Body of pancreas (tissue), 4 donors: ENCODE measurements around the gene DOCK2. TPM values are rescaled to one million over a fixed set of nuclear protein-coding genes. Genes with fewer than 3 reads are reported as not detected.

Experiments
- ATAC-seq: fragments of 150-250 bp; one replicate; pipeline ENCODE4 v1.9.1; 2016
- DNase-seq, 4 donors: peaks; one replicate each; pipeline ENCODE4 v3.0.0-alpha.2; 2019
- H3K27ac ChIP-seq, 4 donors: fragments of 200-600 bp; sonication (generic); 1 replicate in 3 of 4; 2 replicates in 1 of 4; pipeline versions ENCODE4 v1.5.1 to v1.6.1; 2016 to 2019; ENCODE audit warnings: mild to moderate bottlenecking in 1 of 4, mixed read lengths in 1 of 4, moderate library complexity in 1 of 4
- H3K27me3 ChIP-seq, 2 donors: fragments of 200-600 bp; sonication (generic); one replicate each; pipeline ENCODE4 v1.6.0; 2016; ENCODE audit warnings: mild to moderate bottlenecking in 1 of 2
- H3K36me3 ChIP-seq, 2 donors: fragments of 200-600 bp; sonication (generic); replicated peaks in 1 of 2; 2 replicates each; pipeline ENCODE4 v1.5.1; 2016; ENCODE audit warnings: low read depth in 2 of 2; ENCODE audit not compliant: insufficient read depth in 1 of 2
- H3K4me1 ChIP-seq: fragments of 200-600 bp; sonication (generic); one replicate; pipeline ENCODE4 v1.6.0; 2016
- H3K4me3 ChIP-seq, 2 donors: fragments of 200-600 bp; sonication (generic); 1 replicate in 1 of 2; 2 replicates in 1 of 2; pipeline ENCODE4 v1.5.1; 2016 to 2019
- H3K9me3 ChIP-seq, 3 donors: fragments of 200-600 bp; sonication (generic); 1 replicate in 2 of 3; 2 replicates in 1 of 3; pipeline ENCODE4 v1.5.1; 2016
- CTCF ChIP-seq, 7 experiments: fragments of 450-650 bp in 4 of 7; fragments of 200-600 bp in 3 of 7; sonication (generic) in 3 of 7; IDR thresholded peaks; one replicate each; pipeline ENCODE4 v1.5.1; 2016 to 2019; ENCODE audit warnings: antibody characterized with exemption in 7 of 7
- POLR2A ChIP-seq, 3 donors: fragments of 450-650 bp; IDR thresholded peaks; one replicate each; pipeline ENCODE4 v1.6.1; 2016; ENCODE audit warnings: antibody characterized with exemption in 3 of 3, mild to moderate bottlenecking in 2 of 3
- WGBS, 2 donors: methylation state at CpG; one replicate each; pipeline ENCODE4 v1.1.5; 2017; 5-methylcytosine and 5-hydroxymethylcytosine counted together
- intact Hi-C: fragments of 100-400 bp; cut with DNase I; formaldehyde crosslinking; loops from one replicate; pipeline ENCODE4 v1.15.1; 2023
- total RNA-seq, 2 donors: library from RNA; depleted of rRNA; stranded (reverse); fragments of >200 nt; gene quantifications; one replicate each; pipeline ENCODE4 v1.1.0, GENCODE V29; 2016

Gene DOCK2
- total RNA-seq, 2 donors from 2014 or later = 3.1 to 7.6 TPM

DNA sequence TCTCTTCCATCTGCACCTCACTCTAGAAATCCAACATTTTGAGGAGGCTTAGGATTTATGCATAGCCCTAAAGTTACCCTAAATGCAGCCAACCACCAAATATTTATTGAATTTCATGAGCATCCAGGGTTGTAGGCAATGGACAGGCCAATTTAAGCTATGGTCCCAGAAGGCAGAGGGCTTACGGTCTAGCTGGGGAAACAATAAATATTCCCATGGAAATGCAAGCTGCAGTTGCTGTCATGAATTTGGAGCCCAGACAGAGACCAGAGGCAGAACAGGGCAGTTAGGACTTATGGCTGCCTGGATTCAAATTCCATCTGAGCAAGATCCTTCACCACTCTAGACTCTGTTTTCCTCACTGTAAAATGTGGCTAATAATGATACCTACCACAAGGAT is 352.3 kb downstream of the DOCK2 start:
- 72 to 83% methylated on average over 1 of the region's 1 CpG for WGBS, 2 donors
- Histone ChIP-seq H3K9me3 (no peaks in the 10 kb centered on the region), H3K4me1 (no peaks in the 10 kb centered on the region), H3K4me3 (no peak overlapping the region), H3K27ac (no peak overlapping the region), H3K27me3 (no peaks in the 10 kb centered on the region), H3K36me3 (no peaks in the 10 kb centered on the region)
- intact Hi-C loops = loop anchor here (10.0 kb wide), 1 partner anchor 285 kb away; no protein-coding TSS in a partner anchor
- DNase-seq (no peak), ATAC-seq (no peak)
- TF ChIP-seq POLR2A (IDR thresholded peaks at IDR 0.05) (no peak), CTCF (IDR thresholded peaks at IDR 0.05) (no peak)

DNA sequence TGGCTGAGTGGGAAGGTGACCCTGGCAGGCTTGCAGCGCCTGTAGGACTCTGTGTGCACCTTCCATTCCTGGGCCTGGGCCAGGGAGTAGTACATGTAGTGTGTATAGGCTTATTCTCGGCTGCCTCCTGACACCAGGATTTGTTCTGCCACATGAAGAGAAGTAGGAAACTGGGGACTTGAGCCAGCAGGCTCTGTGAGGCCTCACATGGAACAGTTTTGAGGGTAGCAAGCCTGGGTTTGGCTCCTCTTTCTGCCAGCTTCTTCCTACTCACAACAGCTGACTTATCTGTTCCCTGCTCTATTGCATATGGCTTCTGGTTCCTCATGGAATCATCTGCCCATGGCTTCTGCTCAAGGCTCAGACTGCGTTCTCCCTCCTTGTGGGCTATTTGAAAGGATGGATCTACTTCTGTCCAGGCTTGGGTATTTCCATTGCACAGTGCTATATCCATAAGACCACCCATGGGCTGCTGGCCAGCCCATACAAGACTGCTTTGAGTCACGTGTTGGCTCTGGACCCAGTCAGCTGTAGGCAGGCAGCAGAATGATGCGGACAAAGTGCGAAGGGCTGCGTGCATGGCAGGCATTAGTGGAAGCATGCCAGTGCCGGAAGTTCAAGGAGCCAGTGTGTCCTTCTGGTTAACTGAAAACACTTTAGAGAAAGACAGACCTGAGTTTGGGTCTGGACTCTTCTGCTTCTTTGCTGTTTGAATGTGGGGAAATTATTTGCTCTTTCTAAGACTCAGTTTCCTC is 354.2 kb downstream of the DOCK2 start:
- TF ChIP-seq CTCF (IDR thresholded peaks at IDR 0.05) (no peak), POLR2A (IDR thresholded peaks at IDR 0.05) (no peak)
- no peaks in the 10 kb centered on the region for H3K27me3 ChIP-seq
- no peaks in the 10 kb centered on the region for H3K9me3 ChIP-seq
- WGBS, 2 donors = 81 to 84% methylated on average over 8 of the region's 8 CpGs
- H3K36me3 ChIP-seq = no peaks in the 10 kb centered on the region
- no peak overlapping the region for H3K27ac ChIP-seq
- intact Hi-C loops = no loop called here
- ATAC-seq (no peak), DNase-seq (no peak)
- no peak overlapping the region for H3K4me3 ChIP-seq
- H3K4me1 ChIP-seq = no peaks in the 10 kb centered on the region

DNA sequence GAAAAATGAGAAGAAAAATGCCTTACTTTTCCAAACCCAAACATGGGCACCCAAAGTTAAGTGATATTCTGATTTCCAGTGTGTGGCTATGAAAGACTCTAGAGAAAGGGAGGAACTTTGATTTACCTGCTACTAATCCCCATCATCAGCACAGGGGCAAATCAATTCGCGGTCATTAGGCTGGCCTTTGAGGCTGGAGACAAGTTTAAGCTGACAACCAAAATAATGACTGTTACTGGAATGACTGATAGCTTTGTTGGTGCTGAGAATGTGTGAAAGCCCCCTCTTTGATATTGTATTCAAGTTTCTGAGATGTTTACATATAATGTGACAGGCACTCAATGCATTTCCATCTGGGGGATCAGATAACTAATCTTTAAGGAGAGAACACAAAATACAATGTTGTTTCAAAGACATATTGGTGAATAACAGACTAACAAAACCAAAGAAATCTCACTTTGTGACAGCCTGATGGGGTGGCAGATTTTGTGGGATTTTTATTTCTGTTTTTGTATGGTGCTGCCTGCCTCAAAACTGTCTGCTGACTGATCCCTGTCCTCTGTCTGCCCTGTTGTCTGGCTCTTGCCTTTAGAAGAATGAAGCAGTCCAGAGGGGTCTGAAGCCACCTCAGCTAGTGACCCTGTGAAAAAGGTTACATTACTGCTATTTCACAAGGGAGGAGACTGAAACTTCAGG is 355.9 kb downstream of the DOCK2 start:
- Histone ChIP-seq H3K4me1 (no peaks in the 10 kb centered on the region), H3K27ac (no peak overlapping the region), H3K36me3 (no peaks in the 10 kb centered on the region), H3K4me3 (no peak overlapping the region), H3K27me3 (no peaks in the 10 kb centered on the region), H3K9me3 (no peaks in the 10 kb centered on the region)
- intact Hi-C loops = no loop called here
- 28 to 34% methylated on average over 2 of the region's 2 CpGs for WGBS, 2 donors
- DNase-seq (no peak), ATAC-seq (no peak)
- TF ChIP-seq POLR2A (IDR thresholded peaks at IDR 0.05) (no peak), CTCF (IDR thresholded peaks at IDR 0.05) (no peak)

DNA sequence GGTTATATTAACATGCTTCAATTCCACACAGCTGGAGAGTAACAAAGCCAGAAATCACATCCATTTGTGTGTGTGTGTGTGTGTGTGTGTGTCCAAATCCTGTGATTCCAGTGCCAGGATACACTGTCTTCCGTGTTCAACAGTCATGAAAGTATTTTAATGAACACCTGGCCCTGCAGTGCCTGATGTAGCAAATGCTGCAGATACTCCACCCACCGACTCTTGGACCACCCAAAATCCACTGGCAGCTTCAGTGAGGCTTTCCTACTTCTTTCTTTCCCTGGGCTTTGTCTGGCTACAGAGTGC is 356.4 kb downstream of the DOCK2 start:
- Histone ChIP-seq H3K4me3 (no peak overlapping the region), H3K36me3 (no peaks in the 10 kb centered on the region), H3K27ac (no peak overlapping the region), H3K27me3 (no peaks in the 10 kb centered on the region), H3K4me1 (no peaks in the 10 kb centered on the region), H3K9me3 (no peaks in the 10 kb centered on the region)
- intact Hi-C loops = no loop called here
- WGBS, 2 donors = 26 to 40% methylated on average over 2 of the region's 2 CpGs
- no peak for ATAC-seq
- TF ChIP-seq CTCF (IDR thresholded peaks at IDR 0.05) = no peak
- no peak for DNase-seq

GRCh38 chr5:169997798-169998197 is 360.7 kb downstream of the DOCK2 start:
- Histone ChIP-seq H3K9me3 (no peaks in the 10 kb centered on the region), H3K36me3 (no peaks in the 10 kb centered on the region), H3K27ac (no peak overlapping the region), H3K27me3 (no peaks in the 10 kb centered on the region), H3K4me3 (no peak overlapping the region), H3K4me1 (no peaks in the 10 kb centered on the region)
- ATAC-seq (no peak), DNase-seq (no peak)
- intact Hi-C loops = no loop called here
- no peak for TF ChIP-seq CTCF (IDR thresholded peaks at IDR 0.05)
- no peak for TF ChIP-seq POLR2A (IDR thresholded peaks at IDR 0.05)
- 76 to 78% methylated on average over 3 of the region's 3 CpGs for WGBS, 2 donors
